Panc1 (cell line): ENCODE measurements around the gene CALHM6. TPM values are rescaled to one million over a fixed set of nuclear protein-coding genes. Genes with fewer than 3 reads are reported as not detected.

Source experiments
- ATAC-seq: fragments of 200-7000 bp; cut with Tn5 transposase; 2 replicates; pipeline ENCODE4 v1.9.1; 2020; ENCODE audit warnings: mild to moderate bottlenecking, moderate library complexity
- BruUV-seq: library from RNA; stranded (reverse); fragments of 400-500 nt; replicated peaks from 2 replicates; lab custom pipeline; 2021; lab: Mats Ljungman, UMichigan
- CTCF ChIA-PET: fragments of 300-600 bp; sonication (Branson Sonifier 250); formaldehyde crosslinking; loops from one replicate; lab custom pipeline; 2022; ENCODE audit warnings: antibody characterized with exemption; lab: Charles Lee
- POLR2A ChIA-PET: fragments of 300-600 bp; sonication (Branson Sonifier 250); formaldehyde crosslinking; loops from one replicate; lab custom pipeline; 2022; ENCODE audit warnings: antibody characterized with exemption; lab: Charles Lee
- DNase-seq: peaks from one replicate; pipeline ENCODE4 v3.0.0-alpha.2; 2010; ENCODE audit warnings: low read depth, low spot score
- H3K27ac ChIP-seq: 2 replicates; pipeline ENCODE4 v1.5.1; 2011; ENCODE audit warnings: mild to moderate bottlenecking, low read length, inconsistent platforms
- H3K27me3 ChIP-seq: fragments of 200-500 bp; sonication (Bioruptor generic); 2 replicates; pipeline ENCODE4 v1.6.0; 2014; ENCODE audit warnings: low read length, inconsistent platforms; ENCODE audit not compliant: control insufficient read depth, insufficient read depth
- H3K36me3 ChIP-seq: fragments of 200-500 bp; sonication (Bioruptor generic); 2 replicates; pipeline ENCODE4 v1.5.1; 2014; ENCODE audit warnings: inconsistent platforms, mild to moderate bottlenecking, low read length, moderate library complexity; ENCODE audit not compliant: control insufficient read depth, insufficient read depth
- H3K4me1 ChIP-seq: 2 replicates; pipeline ENCODE4 v1.5.1; 2011; ENCODE audit warnings: inconsistent platforms, mild to moderate bottlenecking, low read length, moderate library complexity; ENCODE audit not compliant: control insufficient read depth, insufficient read depth
- H3K4me3 ChIP-seq, 2 experiments: 2 replicates each; pipeline ENCODE4 v1.5.1; 2011 to 2012; ENCODE audit warnings: low read depth in 2 of 2, low read length in 2 of 2, mild to moderate bottlenecking in 2 of 2, inconsistent platforms in 1 of 2, moderate library complexity in 1 of 2
- H3K9me3 ChIP-seq: fragments of 200-500 bp; sonication (Bioruptor generic); 2 replicates; pipeline ENCODE4 v1.5.1; 2014; ENCODE audit warnings: low read depth, mild to moderate bottlenecking, inconsistent platforms, low read length, moderate library complexity; ENCODE audit not compliant: control insufficient read depth, insufficient read depth
- CTCF ChIP-seq: fragments of 450-650 bp; IDR thresholded peaks from 2 replicates; pipeline ENCODE4 v1.5.1; 2017; ENCODE audit warnings: mild to moderate bottlenecking
- POLR2AphosphoS5 ChIP-seq: IDR thresholded peaks from 2 replicates; pipeline ENCODE4 v1.6.1; 2012; ENCODE audit warnings: mild to moderate bottlenecking, low read depth, low read length, moderate library complexity
- REST ChIP-seq, 2 experiments: IDR thresholded peaks; 2 replicates each; pipeline ENCODE4 v1.6.1; 2011 to 2012; ENCODE audit warnings: low read depth in 2 of 2, control low read depth in 1 of 2, low read length in 1 of 2, mild to moderate bottlenecking in 1 of 2, moderate library complexity in 1 of 2; ENCODE audit not compliant: insufficient read depth in 1 of 2
- SIN3A ChIP-seq: IDR thresholded peaks from 2 replicates; pipeline ENCODE4 v1.6.1; 2012; ENCODE audit warnings: low read depth, mild to moderate bottlenecking, low read length, moderate library complexity, borderline replicate concordance; ENCODE audit not compliant: insufficient read depth
- TCF7L2 ChIP-seq: IDR thresholded peaks from 2 replicates; pipeline ENCODE4 v1.6.1; 2011; ENCODE audit warnings: mild to moderate bottlenecking, low read depth, low read length, inconsistent platforms
- in situ Hi-C: cut with HindIII; loops from 2 replicates; pipeline ENCODE4 v1.10.0; 2016; ENCODE audit warnings: low sequenced_read_pairs, low pct_unique_long_range_greater_than_20kb
- intact Hi-C: fragments of 100-400 bp; cut with micrococcal nuclease; formaldehyde crosslinking; loops from one replicate; pipeline ENCODE4 v1.10.0; 2022; ENCODE audit not compliant: unreplicated experiment
- total RNA-seq: library from RNA; stranded (reverse); gene quantifications from one replicate; pipeline ENCODE4 v1.2.1, GENCODE V29; 2021; ENCODE audit not compliant: unreplicated experiment

CALHM6 gene
- total RNA-seq, 1 experiment from 2014 or later = not detected

GRCh38 chr6:116468293-116468692 is 7.1 kb downstream of the CALHM6 start:
- no peak for ATAC-seq
- Histone ChIP-seq H3K4me1 (no peaks in the 10 kb centered on the region), H3K9me3 (no peaks in the 10 kb centered on the region), H3K36me3 (no peaks in the 10 kb centered on the region), H3K27ac (no peak overlapping the region), H3K27me3 (peaks cover 31% of the 10 kb centered on the region), H3K4me3 (no peak overlapping the region)
- intact Hi-C loops (no loop called here), in situ Hi-C loops (no loop called here)
- TF ChIP-seq POLR2AphosphoS5 (no peak), CTCF (no peak), REST (IDR thresholded peaks at IDR 0.05; ENCODE audit: insufficient read depth in 1 of 2, low read depth in 2 of 2, low read length in 1 of 2) (no peak), TCF7L2 (no peak), SIN3A (no peak)
- DNase-seq = no peak
- ChIA-PET CTCF (no interaction called here), POLR2A (no interaction called here)
- BruUV-seq = no TSS peak

GRCh38 chr6:116471531-116471930 is 10.4 kb downstream of the CALHM6 start:
- no TSS peak for BruUV-seq
- in situ Hi-C loops = no loop called here

More at GRCh38 chr6:116471531-116471930, 10.4 kb downstream of the CALHM6 start:
- Histone ChIP-seq H3K36me3 (no peaks in the 10 kb centered on the region), H3K27ac (no peak overlapping the region), H3K27me3 (peaks cover 20% of the 10 kb centered on the region), H3K4me3 (no peak overlapping the region), H3K9me3 (no peaks in the 10 kb centered on the region), H3K4me1 (no peaks in the 10 kb centered on the region)
- CTCF ChIA-PET = no interaction called here
- POLR2A ChIA-PET = interaction anchor here (0.6 kb wide), 1 partner anchor 20 kb away, joined by 3 read pairs; no protein-coding TSS in a partner anchor
- ATAC-seq = no peak
- TF ChIP-seq REST (IDR thresholded peaks at IDR 0.05; ENCODE audit: insufficient read depth in 1 of 2, low read depth in 2 of 2, low read length in 1 of 2) (no peak), POLR2AphosphoS5 (no peak), SIN3A (no peak), CTCF (no peak), TCF7L2 (no peak)
- intact Hi-C loops = no loop called here
- DNase-seq = no peak
